NCI-H2029 (cell line): ENCODE measurements around the gene GALNT1.

Experiments
- DNase-seq: peaks from one replicate; lab custom pipeline; 2025; lab: John Stamatoyannopoulos, UW

GALNT1 gene

GRCh38 chr18:35721431-35722081 lies 140.0 kb downstream of the GALNT1 start:
- no peak for DNase-seq

DNA sequence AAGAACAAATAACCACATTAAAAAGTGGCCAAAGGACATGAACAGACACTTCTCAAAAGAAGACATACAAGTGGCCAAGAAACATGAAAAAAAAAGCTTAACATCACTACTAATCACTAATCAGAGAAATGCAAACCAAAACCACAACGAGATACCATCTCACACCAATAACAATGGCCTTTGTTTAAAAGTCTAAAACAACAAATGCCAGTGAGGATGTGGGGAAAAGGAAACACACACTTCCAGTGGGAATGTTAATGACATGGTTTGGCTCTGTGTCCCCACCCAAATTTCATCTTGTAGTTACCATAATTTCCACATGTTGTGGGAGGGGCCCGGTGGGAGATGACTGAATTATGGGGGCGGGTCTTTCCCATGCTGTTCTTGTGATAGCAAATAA lies 147.1 kb downstream of the GALNT1 start:
- DNase-seq, result no peak

- DNase-seq, result no peak
These were observed 148.6 kb downstream of the GALNT1 start for GRCh38 chr18:35729991-35730668.

DNA sequence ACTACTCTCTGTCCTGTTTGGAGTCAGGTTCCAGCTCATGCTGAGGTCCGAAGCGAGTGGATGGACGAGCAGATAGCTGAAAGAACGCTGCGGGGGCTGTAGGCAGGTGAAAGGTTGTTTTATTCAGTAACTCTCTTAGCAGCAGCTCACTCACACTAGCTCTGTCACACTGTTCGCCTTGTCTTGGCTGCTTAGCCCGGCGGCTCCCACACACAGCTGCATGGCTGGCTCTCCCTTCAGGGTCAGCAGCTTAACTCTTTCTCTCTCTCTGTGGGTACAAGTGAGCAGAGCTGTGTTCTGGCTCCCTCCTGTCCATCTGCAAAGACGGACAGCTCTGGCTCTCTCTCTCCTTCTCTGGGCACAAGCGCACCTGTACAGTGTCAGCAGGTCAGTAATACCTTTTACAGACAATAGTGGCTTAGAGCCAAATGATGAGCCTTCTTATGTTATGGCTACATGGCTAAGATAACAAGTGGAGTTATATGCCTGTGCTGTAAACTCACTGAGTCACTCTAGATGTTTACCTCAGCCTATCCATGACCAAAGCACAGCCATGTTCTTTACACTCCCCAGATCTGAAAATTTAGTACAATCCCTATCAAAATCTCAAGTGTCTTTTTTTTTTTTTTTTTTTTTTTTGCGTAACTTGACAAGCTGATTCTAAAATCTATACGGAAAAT lies 149.3 kb downstream of the GALNT1 start:
- peak; percentile 19 for DNase-seq

- no peak for DNase-seq
These were observed 150.2 kb downstream of the GALNT1 start for GRCh38 chr18:35731701-35732100.

- no peak for DNase-seq
These were observed 150.6 kb downstream of the GALNT1 start for GRCh38 chr18:35732162-35732561.

DNA sequence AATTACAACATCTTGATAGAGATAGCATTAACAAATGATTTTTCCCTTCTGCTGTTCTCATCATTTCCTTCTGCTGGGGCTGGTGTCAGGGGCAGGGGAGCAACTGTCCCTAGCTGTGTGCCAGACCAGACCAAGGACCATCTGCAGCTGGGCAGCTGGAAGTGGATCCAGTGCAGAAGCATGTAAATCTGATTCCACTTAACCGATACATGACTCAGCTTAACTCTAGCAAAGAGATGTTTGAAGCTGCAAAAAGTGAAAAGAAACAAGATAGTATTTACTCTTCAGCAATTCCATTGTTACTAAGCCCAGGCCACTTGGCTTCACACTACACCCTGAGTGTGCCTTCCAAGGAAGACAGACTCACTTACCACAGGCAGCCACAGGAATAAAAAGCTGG lies 151.1 kb downstream of the GALNT1 start:
- no peak for DNase-seq

DNA sequence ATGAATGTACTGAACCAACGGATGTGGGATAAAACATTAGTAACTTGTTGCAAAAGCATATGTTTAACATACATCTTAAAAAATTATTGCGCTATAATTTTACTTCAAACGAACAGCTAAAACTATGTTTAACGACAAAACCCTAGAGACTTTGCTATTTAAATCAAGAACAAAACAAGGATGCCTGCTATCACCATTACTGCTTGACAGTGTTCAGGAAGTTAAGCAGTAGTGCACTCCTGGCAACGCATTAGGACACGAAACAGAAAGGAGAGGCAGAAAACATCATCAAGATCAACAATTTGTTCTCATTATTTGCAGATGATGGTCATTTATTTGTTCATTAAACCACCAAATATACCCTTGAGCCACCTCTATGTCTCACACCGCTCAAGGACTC lies 151.9 kb downstream of the GALNT1 start:
- no peak for DNase-seq

DNA sequence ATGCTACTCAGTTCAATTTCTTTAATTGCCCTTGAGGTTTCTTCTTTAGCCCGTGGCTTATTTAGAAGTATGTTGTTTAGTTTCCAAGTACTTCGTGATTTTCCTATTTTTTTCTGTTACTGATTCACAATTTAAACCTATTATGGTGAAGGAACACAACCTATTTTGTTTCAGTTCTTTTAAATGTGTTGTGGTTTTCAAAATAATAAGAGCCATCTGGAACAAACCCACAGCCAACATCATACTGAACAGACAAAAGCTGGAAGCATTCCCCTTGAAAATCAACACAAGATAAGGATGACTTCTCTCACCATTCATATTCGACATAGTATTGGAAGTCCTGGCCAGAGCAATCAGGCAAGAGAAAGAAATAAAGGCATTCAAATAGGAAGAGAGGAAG lies 155.2 kb downstream of the GALNT1 start:
- DNase-seq, result no peak

DNA sequence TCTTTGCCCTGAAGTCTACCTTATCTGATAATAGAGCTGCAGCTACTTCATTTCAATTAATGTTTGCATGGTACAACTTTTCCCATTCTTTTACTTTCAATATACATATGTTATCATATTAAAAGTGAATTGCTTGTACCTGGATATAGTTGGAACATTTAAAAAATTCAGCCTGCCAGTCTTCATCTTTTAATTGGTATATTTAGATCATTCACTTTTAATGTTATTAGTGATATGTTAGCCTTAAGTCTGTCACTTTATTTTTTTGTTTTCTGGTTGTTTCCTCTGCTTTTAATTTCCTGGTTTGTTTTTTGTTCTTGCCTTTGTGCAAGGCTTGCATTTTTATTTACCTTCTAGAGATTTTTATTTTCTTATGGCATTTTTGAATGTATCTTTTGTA lies 158.2 kb downstream of the GALNT1 start:
- no peak for DNase-seq

DNA sequence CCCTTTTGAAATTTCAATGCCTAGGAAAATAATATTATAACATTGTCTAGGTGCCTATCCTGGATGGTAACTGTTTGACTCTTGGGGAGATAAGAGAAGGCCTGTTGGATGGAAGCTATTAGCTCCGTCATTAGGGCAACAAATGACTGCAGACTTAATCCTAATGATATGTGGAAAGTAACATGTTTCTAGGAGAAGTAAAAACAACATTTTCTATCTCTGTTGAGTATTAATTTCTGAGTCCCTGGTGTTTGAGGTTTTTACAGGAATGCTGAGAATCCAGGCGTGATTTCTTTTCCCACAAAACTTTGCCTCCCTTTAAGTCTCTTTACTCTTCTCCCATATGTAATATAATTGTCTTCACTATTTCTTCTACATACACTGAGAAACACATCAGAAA lies 159.1 kb downstream of the GALNT1 start:
- DNase-seq, result no peak

DNA sequence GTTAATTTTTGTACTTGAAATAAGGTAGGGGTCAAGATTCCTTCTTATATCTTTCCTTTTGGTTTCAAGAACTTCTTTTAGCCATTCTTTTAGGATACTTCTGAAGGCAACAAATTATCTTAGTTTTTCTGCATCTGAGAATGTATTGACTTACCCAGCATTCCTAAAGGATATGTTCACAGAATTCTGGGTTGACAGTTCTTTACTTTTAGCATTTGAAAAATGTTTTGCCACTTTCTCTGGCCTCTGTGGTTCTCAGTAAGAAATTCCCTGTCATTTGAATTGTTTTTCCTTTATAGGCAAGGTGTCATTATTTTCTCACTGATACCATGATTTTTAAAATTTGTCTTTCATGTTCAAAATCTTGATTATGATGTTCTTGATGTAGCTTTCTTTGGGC lies 162.4 kb downstream of the GALNT1 start:
- no peak for DNase-seq

GRCh38 chr18:35745814-35746213 lies 164.3 kb downstream of the GALNT1 start:
- DNase-seq, result no peak

GRCh38 chr18:35746826-35747339 lies 165.3 kb downstream of the GALNT1 start:
- DNase-seq, result no peak

DNA sequence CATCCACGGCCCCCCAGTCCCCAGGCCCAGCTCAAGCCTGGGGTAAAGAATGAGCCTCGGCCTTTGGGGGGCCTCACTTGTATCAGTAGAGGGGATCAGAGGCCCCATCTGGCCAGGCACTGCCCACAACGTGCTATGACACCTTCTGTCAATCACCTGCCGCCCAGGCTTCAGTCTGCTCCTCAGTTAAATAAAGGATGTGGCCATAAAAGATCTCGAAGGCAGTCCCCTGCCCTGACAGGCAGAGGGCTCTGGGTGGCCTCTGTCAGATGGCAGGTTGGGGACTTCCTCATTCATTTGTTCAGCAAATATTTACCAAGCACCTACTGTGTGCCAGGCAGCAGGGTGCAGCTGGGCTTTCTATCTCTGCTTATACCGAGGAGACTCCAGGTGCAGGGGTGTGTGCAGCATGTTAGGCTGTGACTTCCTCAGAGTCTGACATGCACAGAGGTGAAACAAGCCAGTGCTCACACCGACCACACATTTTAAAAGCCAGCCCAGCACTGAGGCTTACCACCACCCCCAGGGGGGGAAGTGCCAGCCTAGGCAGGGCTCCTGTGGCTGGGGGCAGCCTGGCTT lies 166.4 kb downstream of the GALNT1 start:
- DNase-seq, result no peak

- DNase-seq, result no peak
These were observed 168.2 kb downstream of the GALNT1 start for GRCh38 chr18:35749701-35750100.

DNA sequence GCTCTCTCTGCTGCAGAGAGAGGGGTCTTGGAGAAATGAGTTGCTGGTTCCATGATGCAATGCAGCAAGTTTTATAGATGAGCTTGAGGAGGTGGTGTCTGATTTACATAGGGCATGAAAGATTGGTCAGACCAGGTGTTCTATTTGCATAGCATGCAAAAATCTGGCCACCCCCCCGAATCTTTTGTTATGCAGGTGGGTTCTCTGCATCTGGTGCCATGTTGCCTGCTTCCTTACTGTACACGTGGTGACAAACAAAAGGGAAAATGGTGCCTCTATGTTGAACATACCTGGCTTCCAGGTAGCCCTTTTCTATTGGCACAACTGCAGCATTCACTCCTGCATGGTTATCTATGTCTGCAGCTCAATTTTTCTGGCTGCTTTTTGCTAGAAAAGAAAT lies 169.4 kb downstream of the GALNT1 start:
- DNase-seq, result no peak

GRCh38 chr18:35753306-35753910 lies 171.9 kb downstream of the GALNT1 start:
- DNase-seq, result no peak

DNA sequence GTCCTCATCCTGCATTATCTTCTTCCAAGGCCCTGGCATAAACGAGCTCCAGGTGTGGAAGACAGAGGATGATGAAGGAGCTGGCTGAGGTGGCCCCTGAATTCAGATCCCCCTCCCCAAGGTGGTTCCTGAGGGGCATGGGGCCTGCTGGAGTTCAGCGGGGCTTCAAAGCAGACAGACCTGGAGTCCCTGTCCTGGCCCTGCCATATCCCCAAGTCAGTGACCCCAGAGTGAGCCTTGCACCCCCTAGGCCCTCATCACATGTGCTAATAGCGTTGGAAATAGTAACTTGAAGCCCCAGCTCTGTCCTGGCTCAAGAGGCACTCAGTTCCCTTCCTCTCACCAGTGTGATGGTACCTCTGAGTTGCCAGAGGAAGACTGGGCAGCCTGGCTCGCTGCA lies 172.9 kb downstream of the GALNT1 start:
- DNase-seq, result no peak

- DNase-seq, result no peak
These were observed 173.8 kb downstream of the GALNT1 start for GRCh38 chr18:35755369-35755768.

DNA sequence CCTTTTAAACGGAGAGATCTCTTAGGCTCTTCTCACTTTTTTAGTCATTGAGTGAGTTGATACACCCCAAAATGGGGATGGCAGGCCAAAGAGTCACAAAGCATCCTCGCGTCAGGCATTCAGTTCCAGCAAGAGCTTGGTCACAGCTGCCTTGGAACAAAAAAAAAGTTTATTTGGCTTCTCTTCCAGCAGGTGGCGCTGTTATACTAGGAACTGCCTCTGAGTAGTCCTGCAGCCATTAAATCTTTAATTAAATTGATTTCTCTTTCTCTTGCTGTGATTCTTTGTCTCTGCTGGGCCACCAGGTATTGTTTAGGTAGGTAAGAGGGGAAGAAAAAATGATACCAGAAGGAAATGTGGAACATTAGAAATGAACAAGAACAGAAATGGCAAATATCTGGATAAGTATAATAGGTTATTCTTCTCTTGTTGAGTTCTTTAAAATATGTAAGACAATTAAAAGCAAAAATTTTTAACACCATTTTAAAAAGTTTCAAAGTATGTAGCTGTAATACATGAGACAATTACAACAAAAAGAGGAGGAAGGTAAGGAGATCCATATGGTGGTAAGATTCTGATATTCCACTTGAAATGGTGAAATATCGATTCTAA lies 175.1 kb downstream of the GALNT1 start:
- DNase-seq, result peak; percentile 25
